ENCODE data around the gene PARD6B. TPM values are rescaled to one million over a fixed set of nuclear protein-coding genes. Genes with fewer than 3 reads are reported as not detected.

Gene PARD6B
- total and polyA plus RNA-seq, 11 donors = 1.3 to 12.2 (median 4.2) TPM

DNA sequence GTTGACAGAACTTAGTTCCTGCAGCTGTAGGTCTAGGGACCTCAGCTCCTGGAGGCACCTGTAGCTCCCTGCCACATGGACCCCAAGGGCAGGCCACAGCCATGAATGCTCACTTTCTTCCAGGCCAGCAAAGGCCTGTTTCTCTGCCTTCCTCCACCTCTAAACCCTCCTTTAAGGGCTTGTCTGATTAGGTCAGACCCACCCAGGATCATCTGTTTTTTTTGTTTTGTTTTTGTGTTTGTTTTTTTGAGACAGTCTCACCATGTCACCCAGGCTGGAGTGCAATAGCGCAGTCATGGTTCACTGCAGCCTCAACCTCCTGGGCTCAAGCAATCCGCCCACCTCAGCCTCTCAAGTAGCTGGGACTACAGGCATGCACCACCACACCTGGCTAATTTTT lies 52.0 kb downstream of the PARD6B start:
- H3K27me3 ChIP-seq = peaks cover 0 to 2% (median 0%) of the 10 kb centered on the region in 9 donors
- H3K36me3 ChIP-seq = no peaks in the 10 kb centered on the region
- H3K27ac ChIP-seq = no peak overlapping the region
- H3K4me3 ChIP-seq = no peak overlapping the region
- peaks cover 0 to 5% (median 0%) of the 10 kb centered on the region in 12 donors for H3K4me1 ChIP-seq
- 94 to 96% (median 95%) methylated on average over 2 of the region's 2 CpGs for WGBS, 4 donors
- TF ChIP-seq, protein P1, sequence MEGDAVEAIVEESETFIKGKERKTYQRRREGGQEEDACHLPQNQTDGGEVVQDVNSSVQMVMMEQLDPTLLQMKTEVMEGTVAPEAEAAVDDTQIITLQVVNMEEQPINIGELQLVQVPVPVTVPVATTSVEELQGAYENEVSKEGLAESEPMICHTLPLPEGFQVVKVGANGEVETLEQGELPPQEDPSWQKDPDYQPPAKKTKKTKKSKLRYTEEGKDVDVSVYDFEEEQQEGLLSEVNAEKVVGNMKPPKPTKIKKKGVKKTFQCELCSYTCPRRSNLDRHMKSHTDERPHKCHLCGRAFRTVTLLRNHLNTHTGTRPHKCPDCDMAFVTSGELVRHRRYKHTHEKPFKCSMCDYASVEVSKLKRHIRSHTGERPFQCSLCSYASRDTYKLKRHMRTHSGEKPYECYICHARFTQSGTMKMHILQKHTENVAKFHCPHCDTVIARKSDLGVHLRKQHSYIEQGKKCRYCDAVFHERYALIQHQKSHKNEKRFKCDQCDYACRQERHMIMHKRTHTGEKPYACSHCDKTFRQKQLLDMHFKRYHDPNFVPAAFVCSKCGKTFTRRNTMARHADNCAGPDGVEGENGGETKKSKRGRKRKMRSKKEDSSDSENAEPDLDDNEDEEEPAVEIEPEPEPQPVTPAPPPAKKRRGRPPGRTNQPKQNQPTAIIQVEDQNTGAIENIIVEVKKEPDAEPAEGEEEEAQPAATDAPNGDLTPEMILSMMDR (IDR thresholded peaks at IDR 0.05) = no peak
- TF ChIP-seq POLR2A (IDR thresholded peaks at IDR 0.05) = no peak
- DNase-seq = no peak
- no peak for ATAC-seq
- no peaks in the 10 kb centered on the region for H3K9me3 ChIP-seq
- intact Hi-C loops (cut with DNase I) = no loop called here

DNA sequence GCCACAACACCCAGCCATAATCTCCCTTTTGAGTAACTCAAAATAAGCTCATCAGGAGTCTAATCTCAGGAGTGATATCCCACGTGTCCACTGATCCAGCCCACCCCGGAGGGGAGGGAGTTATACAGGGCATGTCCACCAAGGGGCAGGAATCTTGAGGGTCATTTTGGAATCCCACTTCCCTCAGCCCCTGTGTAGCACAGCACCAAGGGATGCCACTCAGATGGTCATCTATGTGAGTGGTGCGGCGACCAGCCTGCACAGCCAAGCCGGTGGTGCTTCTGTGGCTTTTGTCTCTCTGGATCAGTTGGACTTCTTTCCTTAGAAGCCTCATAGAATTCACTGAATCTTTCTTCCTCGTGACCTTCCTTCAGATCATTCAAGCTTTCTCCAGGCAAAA lies 52.5 kb downstream of the PARD6B start:
- Histone ChIP-seq H3K4me1 (peaks cover 0 to 10% (median 0%) of the 10 kb centered on the region in 12 donors), H3K9me3 (no peaks in the 10 kb centered on the region), H3K4me3 (no peak overlapping the region), H3K36me3 (no peaks in the 10 kb centered on the region), H3K27ac (no peak overlapping the region), H3K27me3 (peaks cover 0 to 1% (median 0%) of the 10 kb centered on the region in 9 donors)
- DNase-seq = no peak
- intact Hi-C loops (cut with DNase I) = no loop called here
- no peak for ATAC-seq
- TF ChIP-seq POLR2A (IDR thresholded peaks at IDR 0.05) = no peak
- TF ChIP-seq, protein P1 (IDR thresholded peaks at IDR 0.05) = no peak
- WGBS, 4 donors = 82 to 93% (median 89%) methylated on average over 6 of the region's 6 CpGs

DNA sequence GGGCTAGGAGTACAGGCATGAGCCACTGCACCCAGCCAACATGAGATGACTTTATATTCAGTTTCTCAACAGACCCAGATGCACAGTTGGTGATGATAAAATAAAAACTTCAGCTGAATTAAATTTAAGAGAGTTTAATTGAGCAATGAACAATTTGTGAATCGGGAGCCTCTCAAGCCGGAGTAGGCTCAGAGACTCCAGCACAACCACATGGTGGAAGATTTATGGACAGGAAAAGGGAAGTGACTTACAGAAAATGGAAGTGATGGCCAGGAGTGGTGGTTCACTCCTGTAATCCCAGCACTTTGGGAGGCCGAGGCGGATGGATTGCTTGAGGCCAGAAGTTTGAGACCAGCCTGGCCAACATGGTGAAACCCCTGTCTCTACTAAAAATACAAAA lies 53.1 kb downstream of the PARD6B start:
- intact Hi-C loops (cut with DNase I) = no loop called here
- WGBS, 4 donors = 84 to 90% (median 87%) methylated on average over 4 of the region's 4 CpGs
- TF ChIP-seq, protein P1 (IDR thresholded peaks at IDR 0.05) = no peak
- TF ChIP-seq POLR2A (IDR thresholded peaks at IDR 0.05) = no peak
- Histone ChIP-seq H3K4me3 (no peak overlapping the region), H3K27me3 (no peaks in the 10 kb centered on the region), H3K9me3 (no peaks in the 10 kb centered on the region), H3K27ac (no peak overlapping the region), H3K4me1 (peaks cover 0 to 10% (median 0%) of the 10 kb centered on the region in 12 donors), H3K36me3 (no peaks in the 10 kb centered on the region)
- DNase-seq (no peak), ATAC-seq (no peak)

- no peak for ATAC-seq
- Histone ChIP-seq H3K36me3 (no peaks in the 10 kb centered on the region), H3K4me3 (no peak overlapping the region), H3K27me3 (no peaks in the 10 kb centered on the region), H3K4me1 (peaks cover 0 to 22% (median 10%) of the 10 kb centered on the region in 12 donors), H3K9me3 (no peaks in the 10 kb centered on the region), H3K27ac (no peak overlapping the region)
- TF ChIP-seq, protein P1 (IDR thresholded peaks at IDR 0.05) = no peak
- TF ChIP-seq POLR2A (IDR thresholded peaks at IDR 0.05) = no peak
- WGBS, 4 donors = 83 to 94% (median 90%) methylated on average over 9 of the region's 9 CpGs
- DNase-seq = no peak
- intact Hi-C loops (cut with DNase I) = no loop called here
Observed at GRCh38 chr20:50786703-50787102, 55.3 kb downstream of the PARD6B start.

All from heart left ventricle (tissue), 16 donors.